Spleen (tissue), 7 donors: ENCODE data around the gene C14orf93.

Source experiments
- CTCF ChIP-seq, 11 experiments: fragments of 200-600 bp in 7 of 11; fragments of 450-650 bp in 4 of 11; sonication (generic) in 4 of 11; IDR thresholded peaks in 8 of 11; conservative IDR thresholded peaks in 3 of 11; 1 replicate in 7 of 11; 2 replicates in 4 of 11; pipeline versions ENCODE4 v1.4.0 to v1.8.0; 2016 to 2021; ENCODE audit warnings: antibody characterized with exemption in 11 of 11, inconsistent platforms in 4 of 11, mild to moderate bottlenecking in 1 of 11
- POLR2A ChIP-seq, 3 donors: fragments of 450-650 bp; IDR thresholded peaks; one replicate each; pipeline ENCODE4 v1.5.1; 2017; ENCODE audit warnings: antibody characterized with exemption in 3 of 3, mild to moderate bottlenecking in 1 of 3
- POLR2AphosphoS5 ChIP-seq, 3 donors: sonication (generic); formaldehyde crosslinking; IDR thresholded peaks; one replicate each; pipeline ENCODE4 v1.5.1; 2017; ENCODE audit warnings: antibody characterized with exemption in 3 of 3
- donor health status: DM: no; HTN: no; CAD: no; lungs with moderate emphysema.
- donor health status: DM: no; HTN: no; CAD: no.
- donor health status: DM: no; HTN: no; CAD: no.

- TF ChIP-seq POLR2AphosphoS5 (IDR thresholded peaks at IDR 0.05) = no peak
- no peak for TF ChIP-seq CTCF (IDR thresholded peaks at IDR 0.05 in 8 of 11, conservative IDR thresholded peaks at IDR 0.05 in 3 of 11)
- no peak for TF ChIP-seq POLR2A (IDR thresholded peaks at IDR 0.05)
These were observed 33.1 kb downstream of the C14orf93 start for GRCh38 chr14:22976620-22977433.
